Epithelial cell of alveolus of lung (primary cell): Measurements from ENCODE around the gene FLVCR1. TPM values are rescaled to one million over a fixed set of nuclear protein-coding genes. Genes with fewer than 3 reads are reported as not detected.

Experiments used
- total RNA-seq: library from RNA; depleted of rRNA; stranded (reverse); fragments of >200 nt; gene quantifications from 2 replicates; pipeline ENCODE4 v1.2.1, GENCODE V29; 2015

FLVCR1 gene
- total RNA-seq: 4.2 and 5.4 TPM in 2 replicates

GRCh38 chr1:212857992-212858460 is at the start of gene FLVCR1:
Gene FLVCR1, plus strand, starts transcription at chr1:212858275. Its CDS starts 178 bp downstream, at chr1:212858453.

DNA sequence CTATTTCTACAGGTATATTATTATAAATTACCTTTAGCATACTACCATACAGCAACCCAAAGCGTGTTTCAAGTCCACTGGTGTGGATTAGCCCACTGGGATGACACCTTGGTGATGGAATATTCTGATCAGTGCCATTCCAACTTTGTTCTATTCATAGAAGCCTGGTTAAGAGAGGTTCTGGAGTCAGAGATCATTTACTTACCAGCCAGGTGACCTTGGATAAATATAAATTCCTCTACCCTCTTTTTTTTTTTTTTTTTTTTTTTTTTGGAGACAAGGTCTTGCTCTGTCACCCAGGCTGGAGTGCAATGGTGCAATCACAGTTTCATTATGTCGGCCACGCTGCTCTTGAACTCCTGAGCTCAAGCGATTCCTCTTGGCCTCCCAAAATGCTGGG is 10.5 kb upstream of the FLVCR1 start, which contains the start of gene SPATA45:
Gene SPATA45 (minus strand): TSS at position 101 of the 400 bp plus-strand sequence. CDS start 11,500 bp downstream, outside the sequence.

Other genes starting within 250 kb of the FLVCR1 start
- gene ATF3, start 249.5 kb upstream of the FLVCR1 start, total RNA-seq: 3.6 and 9.1 TPM in 2 replicates
- gene BATF3, start 158.4 kb upstream of the FLVCR1 start, total RNA-seq: 3.9 and 9.8 TPM in 2 replicates
- 34.5 and 43.4 TPM in 2 replicates for gene NSL1, start 66.5 kb upstream of the FLVCR1 start, total RNA-seq
- 10.5 and 24.7 TPM in 2 replicates for gene TATDN3, start 66.4 kb upstream of the FLVCR1 start, total RNA-seq
- gene SPATA45, start 10.6 kb upstream of the FLVCR1 start, total RNA-seq: not detected in 2 replicates
- gene VASH2, start 92.3 kb downstream of the FLVCR1 start, total RNA-seq: 3.5 and 6.8 TPM in 2 replicates
- gene ANGEL2, start 157.6 kb downstream of the FLVCR1 start, total RNA-seq: 19.3 and 62.1 TPM in 2 replicates
- 14.5 and 14.7 TPM in 2 replicates for gene RPS6KC1, start 193.0 kb downstream of the FLVCR1 start, total RNA-seq